Type B pancreatic cell (in vitro differentiated cells): ENCODE measurements around the gene UBA5. TPM values are rescaled to one million over a fixed set of nuclear protein-coding genes. Genes with fewer than 3 reads are reported as not detected.
"Not testable (repeated sequence)": the region's sequence is repeated elsewhere in the genome, so short reads cannot be mapped to it uniquely, and the experiment has no call there.

Experiments used
- DNase-seq: peaks from one replicate; pipeline ENCODE4 v3.0.0; 2021; ENCODE audit warnings: mixed read lengths; ENCODE audit not compliant: unreplicated experiment; ENCODE audit errors: extremely low spot score
- H3K27ac Mint-ChIP-seq: 2 replicates; pipeline ENCODE4 v1.8.0; 2021; ENCODE audit warnings: mild to moderate bottlenecking, mixed read lengths
- H3K27me3 Mint-ChIP-seq: 2 replicates; pipeline ENCODE4 v1.8.0; 2021; ENCODE audit warnings: mixed read lengths
- H3K36me3 Mint-ChIP-seq: 2 replicates; pipeline ENCODE4 v1.8.0; 2021; ENCODE audit warnings: mixed read lengths
- H3K4me1 Mint-ChIP-seq: one replicate; pipeline ENCODE4 v1.8.0; 2021; ENCODE audit warnings: mixed read lengths; ENCODE audit not compliant: unreplicated experiment
- H3K4me3 Mint-ChIP-seq: 2 replicates; pipeline ENCODE4 v1.8.0; 2021; ENCODE audit warnings: mild to moderate bottlenecking, mixed read lengths
- H3K9me3 Mint-ChIP-seq: 2 replicates; pipeline ENCODE4 v1.8.0; 2021; ENCODE audit warnings: mixed read lengths
- long read RNA-seq: library from polyadenylated mRNA; unstranded; transcript quantifications from one replicate; pipeline ENCODE4 v2.0.0, GENCODE V29; 2020
- total RNA-seq: library from RNA; stranded (reverse); gene quantifications from 2 replicates; pipeline ENCODE4 v1.2.1, GENCODE V29; 2021; ENCODE audit warnings: low replicate concordance
- TF ChIP-seq, protein P1 (sequence below): fragments of 200-600 bp; sonication (generic); conservative IDR thresholded peaks from 2 replicates; pipeline ENCODE4 v1.5.0; 2021; ENCODE audit warnings: antibody characterized with exemption, mild to moderate bottlenecking

UBA5 gene
- 35.9 and 40.6 TPM in 2 replicates for total RNA-seq
- long read RNA-seq, transcript UBA5-202 (12 exons, 3,705 nt), result major isoform, 5 of 16 reads
- long read RNA-seq, partial matches to known transcripts, result 2 of 16 reads
- long read RNA-seq, other reads (novel, unspliced or antisense), result 6 of 16 reads

- Mint-ChIP-seq H3K27ac (peak within 1 kb of the TSS; percentile 94), H3K4me3 (peak within 1 kb of the TSS; percentile 97), H3K9me3 (no peaks in the 10 kb centered on the region), H3K4me1 (peaks cover 11% of the 10 kb centered on the region), H3K27me3 (no peaks in the 10 kb centered on the region), H3K36me3 (peaks cover 11% of the 10 kb centered on the region)
- TF ChIP-seq, protein P1, sequence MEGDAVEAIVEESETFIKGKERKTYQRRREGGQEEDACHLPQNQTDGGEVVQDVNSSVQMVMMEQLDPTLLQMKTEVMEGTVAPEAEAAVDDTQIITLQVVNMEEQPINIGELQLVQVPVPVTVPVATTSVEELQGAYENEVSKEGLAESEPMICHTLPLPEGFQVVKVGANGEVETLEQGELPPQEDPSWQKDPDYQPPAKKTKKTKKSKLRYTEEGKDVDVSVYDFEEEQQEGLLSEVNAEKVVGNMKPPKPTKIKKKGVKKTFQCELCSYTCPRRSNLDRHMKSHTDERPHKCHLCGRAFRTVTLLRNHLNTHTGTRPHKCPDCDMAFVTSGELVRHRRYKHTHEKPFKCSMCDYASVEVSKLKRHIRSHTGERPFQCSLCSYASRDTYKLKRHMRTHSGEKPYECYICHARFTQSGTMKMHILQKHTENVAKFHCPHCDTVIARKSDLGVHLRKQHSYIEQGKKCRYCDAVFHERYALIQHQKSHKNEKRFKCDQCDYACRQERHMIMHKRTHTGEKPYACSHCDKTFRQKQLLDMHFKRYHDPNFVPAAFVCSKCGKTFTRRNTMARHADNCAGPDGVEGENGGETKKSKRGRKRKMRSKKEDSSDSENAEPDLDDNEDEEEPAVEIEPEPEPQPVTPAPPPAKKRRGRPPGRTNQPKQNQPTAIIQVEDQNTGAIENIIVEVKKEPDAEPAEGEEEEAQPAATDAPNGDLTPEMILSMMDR, result no peak
- DNase-seq, result peak; percentile 72
These were observed at the start of gene UBA5 for GRCh38 chr3:132660052-132660810. TSS of gene UBA5 (plus strand) at chr3:132660329. CDS start at chr3:132660538, 209 bp downstream.

DNA sequence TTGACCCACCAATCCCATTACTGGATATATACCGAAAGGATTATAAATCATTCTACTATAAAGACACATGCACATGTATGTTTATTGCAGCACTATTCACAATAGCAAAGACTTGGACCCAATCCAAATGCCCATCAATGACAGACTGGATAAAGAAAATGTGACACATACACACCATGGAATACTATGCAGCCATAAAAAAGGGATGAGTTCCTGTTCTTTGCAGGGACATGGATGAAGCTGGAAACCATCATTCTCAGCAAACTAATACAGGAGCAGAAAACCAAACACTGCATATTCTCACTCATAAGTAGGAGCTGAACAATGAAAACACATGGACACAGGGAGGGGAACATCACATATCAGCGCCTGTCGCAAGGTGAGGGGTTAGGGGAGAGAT, 44.8 kb upstream of the UBA5 start:
- not testable (repeated sequence) for H3K9me3 Mint-ChIP-seq, H3K4me3 Mint-ChIP-seq, H3K27ac Mint-ChIP-seq, DNase-seq, H3K4me1 Mint-ChIP-seq, H3K27me3 Mint-ChIP-seq
- peaks cover 19% of the 10 kb centered on the region for H3K36me3 Mint-ChIP-seq

DNA sequence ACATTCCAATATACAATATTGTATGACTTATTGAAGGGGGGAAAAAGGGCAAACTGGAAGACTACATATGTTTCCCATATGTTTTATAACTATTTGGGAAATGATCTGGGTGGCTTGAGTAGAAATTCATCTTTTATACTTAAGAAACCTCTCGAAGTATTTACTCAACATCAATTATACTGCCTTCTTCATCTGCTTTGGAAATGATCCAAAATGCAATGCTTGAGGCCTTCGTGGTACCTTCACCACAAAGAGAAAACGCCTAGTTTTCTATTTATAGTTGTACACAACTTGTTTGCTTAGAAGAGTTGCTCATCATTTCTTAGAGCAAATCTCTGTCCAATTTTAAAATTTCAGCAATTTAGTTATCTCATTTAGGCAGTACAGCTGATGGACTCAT, 44.2 kb upstream of the UBA5 start:
- Mint-ChIP-seq H3K27ac (no peak overlapping the region), H3K36me3 (peaks cover 22% of the 10 kb centered on the region), H3K27me3 (no peaks in the 10 kb centered on the region), H3K9me3 (no peaks in the 10 kb centered on the region), H3K4me1 (no peaks in the 10 kb centered on the region), H3K4me3 (no peak overlapping the region)
- TF ChIP-seq, protein P1, result no peak
- DNase-seq, result no peak

- DNase-seq, result no peak
- H3K4me3 Mint-ChIP-seq, result no peak overlapping the region
- no peaks in the 10 kb centered on the region for H3K27me3 Mint-ChIP-seq
- H3K27ac Mint-ChIP-seq, result no peak overlapping the region
- H3K9me3 Mint-ChIP-seq, result no peaks in the 10 kb centered on the region
- peaks cover 28% of the 10 kb centered on the region for H3K36me3 Mint-ChIP-seq
- H3K4me1 Mint-ChIP-seq, result no peaks in the 10 kb centered on the region
- TF ChIP-seq, protein P1, result no peak
These were observed 43.3 kb upstream of the UBA5 start for GRCh38 chr3:132616780-132617179.

DNA sequence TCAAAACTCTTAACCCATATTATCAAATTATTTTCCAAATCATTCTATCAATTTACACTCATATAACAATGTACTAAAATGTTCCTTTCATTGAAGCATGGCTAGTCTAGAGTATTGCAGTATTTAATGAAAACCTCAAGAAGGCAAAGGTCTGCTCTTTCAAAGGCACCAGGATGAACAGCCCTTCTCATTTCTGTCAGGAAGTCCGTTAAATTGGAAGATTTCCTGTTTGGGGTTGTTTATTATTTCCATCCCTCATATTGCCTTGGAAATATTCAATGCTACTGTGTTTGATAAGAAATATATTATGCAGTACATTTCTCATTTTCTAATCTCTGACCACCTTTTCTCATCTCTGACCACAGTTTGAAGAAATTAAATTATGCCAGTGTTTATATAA, 38.0 kb upstream of the UBA5 start:
- H3K27ac Mint-ChIP-seq, result no peak overlapping the region
- no peak overlapping the region for H3K4me3 Mint-ChIP-seq
- no peaks in the 10 kb centered on the region for H3K4me1 Mint-ChIP-seq
- DNase-seq, result no peak
- no peaks in the 10 kb centered on the region for H3K27me3 Mint-ChIP-seq
- H3K9me3 Mint-ChIP-seq, result no peaks in the 10 kb centered on the region
- peaks cover 27% of the 10 kb centered on the region for H3K36me3 Mint-ChIP-seq
- TF ChIP-seq, protein P1, result no peak

DNA sequence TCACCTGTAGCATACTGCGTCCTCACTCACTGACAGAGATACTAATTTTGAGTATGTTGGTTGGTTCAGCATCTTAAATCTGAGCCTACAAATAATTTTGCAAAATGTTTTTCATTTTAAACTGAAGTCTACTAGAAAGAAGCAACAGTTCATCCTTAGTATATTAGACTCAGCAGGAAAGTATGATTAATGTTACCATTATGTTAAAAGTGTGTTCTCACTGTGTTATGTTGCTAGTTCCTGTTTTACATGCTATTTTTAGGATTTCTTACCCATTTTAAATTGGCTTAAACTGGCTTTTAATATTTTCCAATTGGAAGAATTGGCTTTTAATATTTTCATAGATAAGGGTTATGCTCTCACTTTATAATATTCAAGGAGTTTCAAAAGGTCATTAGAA, 37.4 kb upstream of the UBA5 start:
- H3K9me3 Mint-ChIP-seq, result no peaks in the 10 kb centered on the region
- H3K27ac Mint-ChIP-seq, result no peak overlapping the region
- H3K36me3 Mint-ChIP-seq, result peaks cover 24% of the 10 kb centered on the region
- TF ChIP-seq, protein P1, result no peak
- DNase-seq, result no peak
- no peaks in the 10 kb centered on the region for H3K27me3 Mint-ChIP-seq
- no peak overlapping the region for H3K4me3 Mint-ChIP-seq
- no peaks in the 10 kb centered on the region for H3K4me1 Mint-ChIP-seq
